Pancreas (tissue), 10 donors: Measurements from ENCODE around the gene PPM1H. TPM values are rescaled to one million over a fixed set of nuclear protein-coding genes. Genes with fewer than 3 reads are reported as not detected.

Source experiments
- ATAC-seq, 4 donors: fragments of 200-7000 bp; cut with Tn5 transposase; one replicate each; pipeline versions ENCODE4 v1.8.0 to v1.9.1; 2020; ENCODE audit warnings: mild to moderate bottlenecking in 4 of 4, moderate library complexity in 4 of 4
- DNase-seq, 6 donors: peaks; one replicate each; pipeline ENCODE4 v3.0.0-alpha.2; 2020
- FAIRE-seq: peaks from 2 replicates; lab custom pipeline; 2012; peaks lifted over from hg19 to GRCh38; lab: Jason Lieb, UNC
- H3K27ac ChIP-seq, 4 donors: fragments of 200-600 bp; sonication (generic); 1 replicate in 3 of 4; 2 replicates in 1 of 4; pipeline versions ENCODE4 v1.5.0 to v1.8.0; 2020
- H3K27me3 ChIP-seq, 4 donors: fragments of 200-600 bp; one replicate each; pipeline ENCODE4 v1.8.0; 2021
- H3K36me3 ChIP-seq, 3 donors: fragments of 200-600 bp; sonication (generic) in 1 of 3; one replicate each; pipeline versions ENCODE4 v1.5.0 to v1.8.0; 2020 to 2021
- H3K4me1 ChIP-seq, 3 donors: fragments of 200-600 bp; one replicate each; pipeline ENCODE4 v1.8.0; 2021
- H3K4me3 ChIP-seq, 4 donors: fragments of 200-600 bp; sonication (generic) in 2 of 4; one replicate each; pipeline versions ENCODE4 v1.5.0 to v1.8.0; 2020 to 2021
- H3K9me3 ChIP-seq, 4 donors: fragments of 200-600 bp; one replicate each; pipeline ENCODE4 v1.8.0; 2021
- WGBS, 2 donors: extraction: QIAGEN DNeasy Blood & Tissue Kit; methylation state at CpG; one replicate each; pipeline ENCODE4 v1.1.7; 2013; 5-methylcytosine and 5-hydroxymethylcytosine counted together
- intact Hi-C, 3 donors: fragments of 100-400 bp; cut with DNase I; formaldehyde crosslinking; loops; one replicate each; pipeline versions ENCODE4 v1.11.1 to v1.14.2; 2022
- polyA plus RNA-seq, 2 donors: library from polyadenylated mRNA; stranded (reverse); fragments of 200-250 nt; gene quantifications; one replicate each; pipeline ENCODE4 v1.2.3, GENCODE V29; 2013
- total RNA-seq, 6 donors: library from RNA; stranded (reverse); fragmentation: NEBNext Ultra II Directional in 4 of 6; extraction: Animal tissue kit (Norgen Biotek cat#: 25700) in 4 of 6; gene quantifications; one replicate each; pipeline versions ENCODE4 v1.2.1 to v1.2.4, GENCODE V29; 2021 to 2023
- TF ChIP-seq, protein P1 (sequence below), 4 donors: fragments of 200-600 bp; sonication (generic) in 3 of 4; IDR thresholded peaks; one replicate each; pipeline versions ENCODE4 v1.5.0 to v1.8.0; 2021; ENCODE audit warnings: antibody characterized with exemption in 4 of 4
- donor health status: healthy with polysubstance abuse.
- donor health status: DM: no; HTN: no; CAD: no; lungs with moderate emphysema.
- donor health status: DM: no; HTN: no; CAD: no.
- donor health status: control.
- donor health status: control.
- donor health status: Bipolar disorder and iron deficiency.
- donor health status: DM: yes; HTN: yes; CAD: no.
- donor health status: DM: no; HTN: no; CAD: no.
- donor health status: DM: no; HTN: no; CAD: no.
- donor health status: DM: yes; HTN: yes; CAD: no.

PPM1H gene
- total and polyA plus RNA-seq, 8 donors, result 1.7 to 12.9 (median 5.8) TPM

- intact Hi-C loops, result no loop called here
- TF ChIP-seq, protein P1, sequence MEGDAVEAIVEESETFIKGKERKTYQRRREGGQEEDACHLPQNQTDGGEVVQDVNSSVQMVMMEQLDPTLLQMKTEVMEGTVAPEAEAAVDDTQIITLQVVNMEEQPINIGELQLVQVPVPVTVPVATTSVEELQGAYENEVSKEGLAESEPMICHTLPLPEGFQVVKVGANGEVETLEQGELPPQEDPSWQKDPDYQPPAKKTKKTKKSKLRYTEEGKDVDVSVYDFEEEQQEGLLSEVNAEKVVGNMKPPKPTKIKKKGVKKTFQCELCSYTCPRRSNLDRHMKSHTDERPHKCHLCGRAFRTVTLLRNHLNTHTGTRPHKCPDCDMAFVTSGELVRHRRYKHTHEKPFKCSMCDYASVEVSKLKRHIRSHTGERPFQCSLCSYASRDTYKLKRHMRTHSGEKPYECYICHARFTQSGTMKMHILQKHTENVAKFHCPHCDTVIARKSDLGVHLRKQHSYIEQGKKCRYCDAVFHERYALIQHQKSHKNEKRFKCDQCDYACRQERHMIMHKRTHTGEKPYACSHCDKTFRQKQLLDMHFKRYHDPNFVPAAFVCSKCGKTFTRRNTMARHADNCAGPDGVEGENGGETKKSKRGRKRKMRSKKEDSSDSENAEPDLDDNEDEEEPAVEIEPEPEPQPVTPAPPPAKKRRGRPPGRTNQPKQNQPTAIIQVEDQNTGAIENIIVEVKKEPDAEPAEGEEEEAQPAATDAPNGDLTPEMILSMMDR (IDR thresholded peaks at IDR 0.05), result no peak
- Histone ChIP-seq H3K9me3 (no peaks in the 10 kb centered on the region), H3K27ac (no peak overlapping the region), H3K27me3 (no peaks in the 10 kb centered on the region), H3K4me1 (no peaks in the 10 kb centered on the region), H3K4me3 (no peak overlapping the region), H3K36me3 (no peaks in the 10 kb centered on the region)
- 83 to 86% methylated on average over 3 of the region's 3 CpGs for WGBS, 2 donors
- DNase-seq (no peak), FAIRE-seq (no peak), ATAC-seq (no peak)
Observed at GRCh38 chr12:62805517-62805916, 129.4 kb downstream of the PPM1H start.

- Histone ChIP-seq H3K36me3 (no peaks in the 10 kb centered on the region), H3K4me3 (no peak overlapping the region), H3K27ac (no peak overlapping the region), H3K4me1 (no peaks in the 10 kb centered on the region), H3K27me3 (no peaks in the 10 kb centered on the region), H3K9me3 (no peaks in the 10 kb centered on the region)
- ATAC-seq (no peak), DNase-seq (no peak), FAIRE-seq (no peak)
- intact Hi-C loops, result no loop called here
- TF ChIP-seq, protein P1 (IDR thresholded peaks at IDR 0.05), result no peak
- 60 to 69% methylated on average over 2 of the region's 2 CpGs for WGBS, 2 donors
Observed at GRCh38 chr12:62803756-62804155, 131.2 kb downstream of the PPM1H start.

GRCh38 chr12:62802984-62803383 lies 132.0 kb downstream of the PPM1H start:
- no peaks in the 10 kb centered on the region for H3K36me3 ChIP-seq
- H3K9me3 ChIP-seq, result no peaks in the 10 kb centered on the region
- ATAC-seq (no peak), FAIRE-seq (no peak), DNase-seq (no peak)
- no peaks in the 10 kb centered on the region for H3K4me1 ChIP-seq
- intact Hi-C loops, result no loop called here
- 76 to 80% methylated on average over 4 of the region's 4 CpGs for WGBS, 2 donors
- TF ChIP-seq, protein P1 (IDR thresholded peaks at IDR 0.05), result no peak
- no peak overlapping the region for H3K27ac ChIP-seq
- H3K4me3 ChIP-seq, result no peak overlapping the region
- H3K27me3 ChIP-seq, result no peaks in the 10 kb centered on the region

DNA sequence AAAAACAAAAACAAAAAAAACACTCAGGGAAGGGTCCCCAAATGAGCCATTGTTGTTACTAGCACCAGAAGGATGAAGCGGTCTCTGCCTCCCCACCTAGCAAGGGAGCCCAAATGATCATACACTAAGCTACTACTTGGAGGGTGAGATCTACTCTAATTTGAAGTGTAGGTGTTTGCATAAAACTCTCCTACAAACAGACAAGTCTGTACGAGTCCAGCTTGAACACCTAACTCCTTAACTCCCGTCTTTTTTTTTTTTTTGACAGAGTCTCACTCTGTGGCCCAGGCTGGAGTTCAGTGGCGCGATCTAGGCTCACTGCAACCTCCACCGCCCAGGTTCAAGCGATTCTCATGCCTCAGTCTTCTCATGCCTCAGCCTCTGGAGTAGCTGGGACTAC lies 132.6 kb downstream of the PPM1H start:
- DNase-seq, result no peak
- Histone ChIP-seq H3K27me3 (no peaks in the 10 kb centered on the region), H3K27ac (no peak overlapping the region), H3K4me1 (no peaks in the 10 kb centered on the region), H3K4me3 (no peak overlapping the region), H3K9me3 (no peaks in the 10 kb centered on the region), H3K36me3 (no peaks in the 10 kb centered on the region)
- TF ChIP-seq, protein P1 (IDR thresholded peaks at IDR 0.05), result no peak
- ATAC-seq, result no peak
- FAIRE-seq, result no peak
- intact Hi-C loops, result no loop called here
- 93 to 94% methylated on average over 7 of the region's 7 CpGs for WGBS, 2 donors

DNA sequence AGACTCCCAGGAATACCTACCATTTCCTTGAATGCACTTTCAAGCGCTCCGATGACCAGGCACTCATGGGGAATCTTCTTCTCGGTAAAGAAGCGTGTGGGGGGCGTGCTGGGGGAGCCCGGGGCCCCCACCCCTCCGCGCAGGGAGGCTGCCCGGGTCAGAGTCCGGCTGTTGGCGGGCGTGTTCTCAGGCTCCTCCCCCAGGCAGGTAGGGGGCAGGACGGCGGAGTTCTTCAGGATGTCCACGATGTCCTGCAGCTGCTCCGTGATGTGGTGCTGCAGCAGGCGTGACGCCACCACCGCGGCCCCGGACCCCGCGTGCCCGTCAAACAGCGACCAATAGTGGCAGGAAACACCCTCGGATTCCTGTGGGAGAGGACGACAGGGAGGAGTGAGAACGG lies 133.2 kb downstream of the PPM1H start:
- Histone ChIP-seq H3K27ac (no peak overlapping the region), H3K4me1 (no peaks in the 10 kb centered on the region), H3K27me3 (no peaks in the 10 kb centered on the region), H3K4me3 (no peak overlapping the region), H3K36me3 (no peaks in the 10 kb centered on the region), H3K9me3 (no peaks in the 10 kb centered on the region)
- TF ChIP-seq, protein P1 (IDR thresholded peaks at IDR 0.05), result no peak
- FAIRE-seq (no peak), ATAC-seq (no peak), DNase-seq (peak in 1 of 6 donors; percentile 55)
- 93 to 97% methylated on average over 28 of the region's 28 CpGs for WGBS, 2 donors
- intact Hi-C loops, result no loop called here
